ENCODE data around the gene ZSCAN5A. TPM values are rescaled to one million over a fixed set of nuclear protein-coding genes. Genes with fewer than 3 reads are reported as not detected.

Gene ZSCAN5A
- total and polyA plus RNA-seq, 9 of the 15 experiments (the other 6 are each of a cell fraction or from before 2014, with no cell fraction given), result 5.8 to 15.3 (median 11.8) TPM

- TF ChIP-seq HES1 (IDR thresholded peaks at IDR 0.05; ENCODE audit: low read depth), result no peak
Measured at GRCh38 chr19:56297010-56297409, 17.6 kb downstream of the ZSCAN5A start (continued).

GRCh38 chr19:56295531-56296455, 18.8 kb downstream of the ZSCAN5A start:
- H3K9ac ChIP-seq (ENCODE audit: insufficient read depth in 1 of 2, low read depth in 2 of 2, low read length in 2 of 2), result no peak overlapping the region
- TF ChIP-seq ZFP36 (IDR thresholded peaks at IDR 0.05; ENCODE audit: low read depth, low read length, partially characterized antibody), result peak; percentile 76
- no peak for TF ChIP-seq ZBTB8A (IDR thresholded peaks at IDR 0.05; ENCODE audit: partially characterized antibody)
- intact Hi-C loops (cut with micrococcal nuclease) (no loop called here), in situ Hi-C loops (cut with MboI) (no loop called here)
- H3K4me2 ChIP-seq (ENCODE audit: insufficient read depth, low read length), result no peak overlapping the region
- peaks cover 12% of the 10 kb centered on the region; the same call in 1 of the 3 replicates for H3K36me3 ChIP-seq (ENCODE audit: control insufficient read depth, insufficient read depth, low read length)
- no TSS peak for BruUV-seq (replicated peaks)
- DNase-seq (ENCODE audit: extremely low read depth in 1 of 4, low spot score in 3 of 4) (no peak), ATAC-seq (no peak), FAIRE-seq (no peak)
- 87% methylated on average over 22 of the region's 22 CpGs for WGBS (ENCODE audit: insufficient coverage, low coverage, missing lambda C conversion rate)
- H3K27ac ChIP-seq (ENCODE audit: extremely low read depth, low read depth, low read length), result no peak overlapping the region
- no peaks in the 10 kb centered on the region for H3K79me2 ChIP-seq (ENCODE audit: control insufficient read depth, insufficient read depth, low read length)
- no peak overlapping the region for H2AFZ ChIP-seq (ENCODE audit: low read depth, low read length)
- ChIA-PET POLR2A (no interaction called here), CTCF (ENCODE audit: low intra/inter-chr PET ratio) (no interaction called here)
- H3K4me3 ChIP-seq, result no peak overlapping the region
- H3K9me3 ChIP-seq (replicated peaks; ENCODE audit: control insufficient read depth, insufficient read depth, low read depth, low read length), result no peaks in the 10 kb centered on the region
- no peaks in the 10 kb centered on the region for H4K20me1 ChIP-seq (replicated peaks; ENCODE audit: control insufficient read depth, insufficient read depth, low read length)
- no peaks in the 10 kb centered on the region for H3K27me3 ChIP-seq (ENCODE audit: control insufficient read depth in 2 of 2, insufficient read depth in 2 of 2, low read length in 2 of 2)
- no peaks in the 10 kb centered on the region; a peak in 1 of 5 replicates for H3K4me1 ChIP-seq (replicated peaks in 1 of 2; ENCODE audit: control insufficient read depth in 2 of 2, insufficient read depth in 2 of 2, low read length in 2 of 2)
- H3K9me1 ChIP-seq (ENCODE audit: control insufficient read depth, insufficient read depth, low read length), result no peaks in the 10 kb centered on the region

All from K562 (cell line).